SJCRH30 (cell line): ENCODE data around the gene BTBD9. TPM values are rescaled to one million over a fixed set of nuclear protein-coding genes. Genes with fewer than 3 reads are reported as not detected.

ENCODE experiments used
- DNase-seq, 2 experiments: peaks; one replicate each; pipeline ENCODE4 v3.0.0-alpha.2; 2015 to 2020
- H3K27ac ChIP-seq: fragments of 250-450 bp; sonication (Bioruptor Pico); 2 replicates; pipeline ENCODE4 v1.5.1; 2020; ENCODE audit warnings: mild to moderate bottlenecking, moderate library complexity
- H3K27me3 ChIP-seq: fragments of 250-450 bp; sonication (Bioruptor Pico); 2 replicates; pipeline ENCODE4 v1.5.1; 2020; ENCODE audit warnings: mild to moderate bottlenecking, moderate library complexity
- H3K36me3 ChIP-seq: fragments of 250-450 bp; sonication (Bioruptor Pico); 2 replicates; pipeline ENCODE4 v1.5.1; 2020; ENCODE audit warnings: mild to moderate bottlenecking, moderate library complexity
- H3K4me1 ChIP-seq: fragments of 250-450 bp; sonication (Bioruptor Pico); 2 replicates; pipeline ENCODE4 v1.5.1; 2020; ENCODE audit warnings: mild to moderate bottlenecking, moderate library complexity
- H3K4me3 ChIP-seq: fragments of 250-450 bp; sonication (Bioruptor Pico); 2 replicates; pipeline ENCODE4 v1.5.1; 2020; ENCODE audit warnings: mild to moderate bottlenecking, moderate library complexity
- H3K9me3 ChIP-seq: fragments of 250-450 bp; sonication (Bioruptor Pico); replicated peaks from 2 replicates; pipeline ENCODE4 v1.5.1; 2020; ENCODE audit warnings: mild to moderate bottlenecking, moderate library complexity
- total RNA-seq: library from RNA; depleted of rRNA; stranded (reverse); fragments of >200 nt; shearing (Covaris generic); gene quantifications from 2 replicates; pipeline ENCODE4 v1.2.3, GENCODE V29; 2014

The BTBD9 gene
- total RNA-seq, 1 experiment from 2014 or later, result 6.2 TPM

- no peaks in the 10 kb centered on the region for H3K9me3 ChIP-seq
- H3K36me3 ChIP-seq, result no peaks in the 10 kb centered on the region
- H3K4me1 ChIP-seq, result peaks cover 9% of the 10 kb centered on the region
- DNase-seq, result no peak
- no peak overlapping the region for H3K27ac ChIP-seq
- H3K27me3 ChIP-seq, result no peaks in the 10 kb centered on the region
- H3K4me3 ChIP-seq, result no peak overlapping the region
Observed at GRCh38 chr6:38236631-38237030, 403.1 kb downstream of the BTBD9 start.

GRCh38 chr6:38234934-38235682 lies 404.6 kb downstream of the BTBD9 start:
- no peaks in the 10 kb centered on the region for H3K36me3 ChIP-seq
- H3K9me3 ChIP-seq, result no peaks in the 10 kb centered on the region
- H3K4me3 ChIP-seq, result no peak overlapping the region
- no peaks in the 10 kb centered on the region for H3K27me3 ChIP-seq
- DNase-seq, result no peak
- peaks cover 9% of the 10 kb centered on the region for H3K4me1 ChIP-seq
- H3K27ac ChIP-seq, result no peak overlapping the region

- no peaks in the 10 kb centered on the region for H3K9me3 ChIP-seq
- H3K4me1 ChIP-seq, result peaks cover 2% of the 10 kb centered on the region; the same call in 1 of the 2 replicates
- no peak overlapping the region for H3K27ac ChIP-seq
- no peaks in the 10 kb centered on the region for H3K36me3 ChIP-seq
- H3K4me3 ChIP-seq, result no peak overlapping the region
- H3K27me3 ChIP-seq, result no peaks in the 10 kb centered on the region
- DNase-seq, result no peak
Observed at GRCh38 chr6:38234141-38234540, 405.6 kb downstream of the BTBD9 start.

DNA sequence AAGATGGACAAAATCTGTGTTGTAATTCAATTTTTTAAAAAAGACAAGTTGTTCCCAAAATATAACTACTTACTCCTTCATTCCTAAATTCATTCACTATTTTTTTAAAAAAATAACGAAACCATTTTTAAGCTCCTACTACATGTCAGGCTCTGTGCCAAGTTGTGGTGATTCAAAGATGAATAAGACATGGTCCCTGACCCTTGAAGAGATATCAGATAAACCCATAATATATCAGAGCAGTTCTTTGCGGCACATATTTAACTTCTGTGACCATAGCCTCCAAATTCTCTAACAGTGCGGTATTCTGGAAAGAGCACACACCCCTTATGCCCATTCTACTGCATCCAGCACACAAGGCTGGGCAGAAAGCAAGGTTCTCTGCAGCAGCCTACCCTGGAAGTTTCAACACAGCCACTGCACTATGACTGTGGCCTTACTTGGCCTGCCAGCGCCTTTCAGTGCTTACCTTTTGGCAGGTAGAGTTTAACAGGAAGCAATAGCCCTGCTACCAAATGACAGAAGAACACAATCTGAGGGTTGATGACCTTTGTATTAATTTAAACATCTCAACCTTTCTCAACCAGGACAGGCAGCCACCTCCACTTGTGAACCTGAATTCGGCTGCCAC lies 406.5 kb downstream of the BTBD9 start:
- peaks cover 2% of the 10 kb centered on the region; the same call in 1 of the 2 replicates for H3K4me1 ChIP-seq
- DNase-seq, result no peak
- no peak overlapping the region for H3K27ac ChIP-seq
- no peaks in the 10 kb centered on the region for H3K27me3 ChIP-seq
- no peak overlapping the region for H3K4me3 ChIP-seq
- H3K9me3 ChIP-seq, result no peaks in the 10 kb centered on the region
- no peaks in the 10 kb centered on the region for H3K36me3 ChIP-seq

DNA sequence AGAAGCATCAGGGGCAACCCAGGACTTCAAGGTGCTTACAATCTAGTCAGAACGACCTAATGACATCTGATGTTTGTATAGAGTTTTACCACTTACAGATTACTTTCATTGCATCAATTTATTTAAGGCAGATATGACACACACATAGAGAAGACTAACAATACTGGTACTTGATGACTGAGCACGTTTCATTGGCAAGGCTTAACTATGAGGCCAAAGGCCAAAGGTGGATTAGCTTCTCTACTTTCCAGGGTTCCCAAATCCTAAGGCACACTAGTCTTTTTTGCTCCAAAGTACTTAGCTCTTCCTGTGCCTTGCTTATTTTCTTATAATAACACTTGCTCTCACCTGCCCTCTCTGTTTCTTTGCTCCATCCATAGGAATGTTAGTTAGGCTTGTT lies 414.0 kb downstream of the BTBD9 start:
- no peaks in the 10 kb centered on the region for H3K27me3 ChIP-seq
- DNase-seq, result no peak
- no peaks in the 10 kb centered on the region for H3K9me3 ChIP-seq
- H3K36me3 ChIP-seq, result no peaks in the 10 kb centered on the region
- H3K27ac ChIP-seq, result no peak overlapping the region
- no peaks in the 10 kb centered on the region for H3K4me1 ChIP-seq
- no peak overlapping the region for H3K4me3 ChIP-seq

DNA sequence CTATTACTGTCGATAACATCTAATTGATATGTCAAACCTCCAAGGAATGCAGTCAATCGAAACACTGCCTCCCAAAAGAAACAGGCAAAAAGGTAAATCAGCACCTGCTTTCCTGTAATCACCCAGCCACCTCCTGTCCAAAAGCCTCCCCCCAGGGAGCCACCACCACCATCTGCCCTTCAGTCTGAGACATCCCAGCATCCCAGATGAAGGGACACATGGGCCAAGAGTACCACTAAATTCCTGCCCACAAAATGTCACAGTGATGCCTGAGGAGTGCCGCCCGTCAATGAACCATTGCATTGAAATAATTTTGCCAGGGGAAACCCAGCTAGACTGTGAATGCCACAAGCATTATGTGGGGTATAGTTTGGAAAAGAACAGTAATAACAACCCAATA lies 418.5 kb downstream of the BTBD9 start:
- no peak overlapping the region for H3K27ac ChIP-seq
- no peak for DNase-seq
- H3K4me1 ChIP-seq, result peaks cover 6% of the 10 kb centered on the region
- H3K9me3 ChIP-seq, result no peaks in the 10 kb centered on the region
- H3K36me3 ChIP-seq, result no peaks in the 10 kb centered on the region
- H3K27me3 ChIP-seq, result no peaks in the 10 kb centered on the region
- no peak overlapping the region for H3K4me3 ChIP-seq

DNA sequence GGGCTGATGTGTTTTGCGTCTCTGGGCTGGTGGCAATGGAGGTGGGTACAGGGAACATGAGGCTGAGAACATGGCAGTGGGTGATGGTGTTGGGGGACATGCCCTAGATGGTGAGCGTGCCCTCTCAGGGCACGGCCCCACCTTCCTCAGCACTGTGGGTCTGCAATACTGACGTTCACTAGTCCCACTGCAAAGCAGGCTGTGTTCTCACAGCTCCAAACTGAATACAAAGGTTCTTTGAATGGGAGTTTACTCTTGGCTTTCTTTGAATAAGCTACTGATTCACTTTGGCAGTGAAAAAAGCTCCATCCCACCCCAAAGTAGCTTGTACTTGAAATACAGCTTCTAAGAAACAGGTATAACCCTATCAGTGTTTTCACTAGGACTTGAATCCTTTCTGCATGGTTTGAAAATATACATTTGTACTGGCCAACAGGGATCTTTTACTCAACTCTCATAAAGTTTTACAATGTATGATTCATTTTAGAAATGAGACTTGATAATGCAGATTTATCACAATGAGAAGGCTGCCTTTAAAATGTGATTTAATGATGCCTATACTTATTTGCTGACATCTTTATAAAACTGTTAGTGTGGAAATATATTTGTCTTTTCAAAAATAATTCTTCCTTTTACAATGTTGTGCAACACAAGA lies 419.5 kb downstream of the BTBD9 start:
- DNase-seq, result no peak
- H3K4me1 ChIP-seq, result peaks cover 13% of the 10 kb centered on the region
- H3K4me3 ChIP-seq, result no peak overlapping the region
- H3K27ac ChIP-seq, result no peak overlapping the region
- H3K9me3 ChIP-seq, result no peaks in the 10 kb centered on the region
- H3K27me3 ChIP-seq, result no peaks in the 10 kb centered on the region
- no peaks in the 10 kb centered on the region for H3K36me3 ChIP-seq

DNA sequence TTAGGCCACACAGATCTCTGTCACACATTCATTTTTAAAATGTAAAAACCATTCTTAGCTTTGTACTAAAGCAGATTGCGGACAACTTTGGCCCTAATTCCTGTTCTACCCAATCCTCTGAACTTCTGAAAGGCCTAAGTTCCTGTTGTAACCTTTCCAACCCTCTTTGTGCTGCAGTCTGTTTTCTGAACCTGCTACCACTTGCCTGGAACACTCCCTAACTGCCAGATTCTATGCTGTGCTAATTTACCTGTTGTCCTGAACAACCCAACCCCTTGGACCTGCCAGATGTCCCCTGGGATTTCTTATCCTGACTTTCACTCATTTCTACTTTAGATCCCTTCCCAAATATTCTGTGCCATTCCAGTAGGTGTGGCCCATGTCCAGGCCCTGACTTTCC lies 421.5 kb downstream of the BTBD9 start:
- no peak overlapping the region for H3K4me3 ChIP-seq
- H3K9me3 ChIP-seq, result no peaks in the 10 kb centered on the region
- peaks cover 29% of the 10 kb centered on the region for H3K4me1 ChIP-seq
- no peaks in the 10 kb centered on the region for H3K36me3 ChIP-seq
- no peak for DNase-seq
- no peaks in the 10 kb centered on the region for H3K27me3 ChIP-seq
- no peak overlapping the region for H3K27ac ChIP-seq

- peaks cover 44% of the 10 kb centered on the region for H3K4me1 ChIP-seq
- H3K4me3 ChIP-seq, result no peak overlapping the region
- DNase-seq, result peak; percentile 88 to 97
- no peaks in the 10 kb centered on the region for H3K36me3 ChIP-seq
- H3K9me3 ChIP-seq, result no peaks in the 10 kb centered on the region
- H3K27me3 ChIP-seq, result no peaks in the 10 kb centered on the region
- H3K27ac ChIP-seq, result peak overlapping the region; percentile 100
Observed at GRCh38 chr6:38216451-38216850, 423.3 kb downstream of the BTBD9 start.

- H3K36me3 ChIP-seq, result no peaks in the 10 kb centered on the region
- peak overlapping the region; percentile 100 for H3K27ac ChIP-seq
- peaks cover 44% of the 10 kb centered on the region for H3K4me1 ChIP-seq
- H3K4me3 ChIP-seq, result peak overlapping the region; percentile 7
- H3K27me3 ChIP-seq, result no peaks in the 10 kb centered on the region
- H3K9me3 ChIP-seq, result no peaks in the 10 kb centered on the region
- DNase-seq, result peak; percentile 93 to 98
Observed at GRCh38 chr6:38215651-38216311, 423.9 kb downstream of the BTBD9 start.

GRCh38 chr6:38215225-38215624 lies 424.5 kb downstream of the BTBD9 start:
- H3K9me3 ChIP-seq, result no peaks in the 10 kb centered on the region
- H3K36me3 ChIP-seq, result no peaks in the 10 kb centered on the region
- peak overlapping the region; percentile 100 for H3K27ac ChIP-seq
- H3K27me3 ChIP-seq, result no peaks in the 10 kb centered on the region
- H3K4me1 ChIP-seq, result peaks cover 45% of the 10 kb centered on the region
- DNase-seq, result no peak
- peak overlapping the region; percentile 7 for H3K4me3 ChIP-seq

GRCh38 chr6:38214159-38214558 lies 425.6 kb downstream of the BTBD9 start:
- Histone ChIP-seq H3K27me3 (no peaks in the 10 kb centered on the region), H3K36me3 (no peaks in the 10 kb centered on the region), H3K4me1 (peaks cover 56% of the 10 kb centered on the region), H3K4me3 (no peak overlapping the region), H3K27ac (peak overlapping the region; percentile 100; the same call in 1 of the 2 replicates), H3K9me3 (no peaks in the 10 kb centered on the region)
- DNase-seq, result no peak

GRCh38 chr6:38213251-38213658 lies 426.5 kb downstream of the BTBD9 start:
- H3K4me3 ChIP-seq, result no peak overlapping the region
- H3K9me3 ChIP-seq, result no peaks in the 10 kb centered on the region
- no peaks in the 10 kb centered on the region for H3K36me3 ChIP-seq
- DNase-seq, result peak in 1 of 2 experiments; percentile 49
- peak overlapping the region; percentile 54 for H3K27ac ChIP-seq
- H3K27me3 ChIP-seq, result no peaks in the 10 kb centered on the region
- H3K4me1 ChIP-seq, result peaks cover 59% of the 10 kb centered on the region

DNA sequence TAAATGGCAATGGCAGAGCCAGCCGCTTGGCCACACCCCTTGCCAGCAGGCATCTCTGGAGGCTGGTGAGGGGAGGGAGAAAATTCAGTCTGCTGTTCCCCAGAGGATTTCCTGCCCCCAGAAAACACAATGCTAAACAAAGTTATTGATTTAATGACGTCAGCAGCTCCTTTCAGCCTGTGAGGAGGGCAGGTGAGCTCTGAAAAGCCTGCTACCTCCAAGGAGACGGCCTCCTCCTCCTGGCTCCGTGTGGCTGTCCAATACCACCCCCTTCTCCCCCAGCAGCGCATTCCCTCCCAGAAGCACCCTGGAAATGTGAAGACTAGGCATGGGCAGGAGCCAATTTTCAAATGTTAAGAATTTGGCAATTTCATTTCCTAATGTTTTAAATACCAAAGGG lies 427.1 kb downstream of the BTBD9 start:
- Histone ChIP-seq H3K4me1 (peaks cover 59% of the 10 kb centered on the region), H3K9me3 (no peaks in the 10 kb centered on the region), H3K36me3 (no peaks in the 10 kb centered on the region), H3K27ac (peak overlapping the region; percentile 54), H3K27me3 (no peaks in the 10 kb centered on the region), H3K4me3 (no peak overlapping the region)
- DNase-seq, result peak; percentile 59 to 75

GRCh38 chr6:38212116-38212515 lies 427.6 kb downstream of the BTBD9 start:
- Histone ChIP-seq H3K4me3 (no peak overlapping the region), H3K9me3 (no peaks in the 10 kb centered on the region), H3K36me3 (no peaks in the 10 kb centered on the region), H3K4me1 (peaks cover 62% of the 10 kb centered on the region), H3K27ac (peak overlapping the region; percentile 54; the same call in 1 of the 2 replicates), H3K27me3 (no peaks in the 10 kb centered on the region)
- DNase-seq, result no peak
